Osteocyte (in vitro differentiated cells): ENCODE data around the gene POLR3H. TPM values are rescaled to one million over a fixed set of nuclear protein-coding genes. Genes with fewer than 3 reads are reported as not detected.
"Not testable (repeated sequence)": the region's sequence is repeated elsewhere in the genome, so short reads cannot be mapped to it uniquely, and the experiment has no call there.

Source experiments
- DNase-seq: peaks from one replicate; pipeline ENCODE4 v3.0.0; 2021; ENCODE audit warnings: mixed read lengths; ENCODE audit not compliant: unreplicated experiment; ENCODE audit errors: extremely low spot score
- H3K27ac Mint-ChIP-seq: one replicate; pipeline ENCODE4 v1.8.0; 2021; ENCODE audit warnings: mild to moderate bottlenecking, mixed read lengths; ENCODE audit not compliant: unreplicated experiment
- H3K27me3 Mint-ChIP-seq: one replicate; pipeline ENCODE4 v1.8.0; 2021; ENCODE audit warnings: mixed read lengths; ENCODE audit not compliant: unreplicated experiment
- H3K36me3 Mint-ChIP-seq: one replicate; pipeline ENCODE4 v1.8.0; 2021; ENCODE audit warnings: mixed read lengths; ENCODE audit not compliant: unreplicated experiment
- H3K4me1 Mint-ChIP-seq: one replicate; pipeline ENCODE4 v1.8.0; 2021; ENCODE audit warnings: mixed read lengths; ENCODE audit not compliant: unreplicated experiment
- H3K4me3 Mint-ChIP-seq: one replicate; pipeline ENCODE4 v1.8.0; 2021; ENCODE audit warnings: mild to moderate bottlenecking, moderate library complexity, mixed read lengths; ENCODE audit not compliant: unreplicated experiment
- H3K9me3 Mint-ChIP-seq: one replicate; pipeline ENCODE4 v1.8.0; 2021; ENCODE audit warnings: mixed read lengths; ENCODE audit not compliant: unreplicated experiment
- total RNA-seq: library from RNA; stranded (reverse); gene quantifications from 2 replicates; pipeline ENCODE4 v1.2.1, GENCODE V29; 2021
- TF ChIP-seq, protein P1 (sequence below): fragments of 200-600 bp; sonication (generic); IDR thresholded peaks from 2 replicates; pipeline ENCODE4 v1.5.0; 2021; ENCODE audit warnings: antibody characterized with exemption, mild to moderate bottlenecking, moderate library complexity

The POLR3H gene
- total RNA-seq, 1 donor from 2014 or later: 38.2 TPM

DNA sequence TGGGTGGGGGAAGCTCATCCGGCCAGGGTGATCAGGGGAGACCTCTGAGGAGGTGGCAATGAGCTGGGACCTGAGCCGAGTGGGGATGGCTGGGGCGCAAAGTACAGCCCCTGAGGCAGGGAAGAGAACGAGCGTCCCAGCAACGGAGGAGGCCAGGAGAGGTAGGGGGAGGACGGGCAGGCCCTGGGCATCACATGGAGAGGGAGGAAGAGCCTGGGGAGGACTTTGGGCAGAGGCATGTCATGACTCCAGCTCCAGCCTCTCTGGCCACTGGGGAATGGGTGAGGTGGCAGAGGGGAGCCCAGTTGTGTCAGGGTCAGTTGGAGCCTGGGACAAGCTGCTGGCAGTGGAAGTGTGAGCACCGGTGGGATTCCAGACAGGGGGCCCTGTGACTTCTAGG lies 33.8 kb upstream of the POLR3H start:
- Mint-ChIP-seq H3K4me1 (peaks cover 6% of the 10 kb centered on the region), H3K27ac (no peak overlapping the region), H3K27me3 (no peaks in the 10 kb centered on the region), H3K4me3 (no peak overlapping the region), H3K9me3 (no peaks in the 10 kb centered on the region), H3K36me3 (peaks cover 20% of the 10 kb centered on the region)
- DNase-seq: no peak
- TF ChIP-seq, protein P1, sequence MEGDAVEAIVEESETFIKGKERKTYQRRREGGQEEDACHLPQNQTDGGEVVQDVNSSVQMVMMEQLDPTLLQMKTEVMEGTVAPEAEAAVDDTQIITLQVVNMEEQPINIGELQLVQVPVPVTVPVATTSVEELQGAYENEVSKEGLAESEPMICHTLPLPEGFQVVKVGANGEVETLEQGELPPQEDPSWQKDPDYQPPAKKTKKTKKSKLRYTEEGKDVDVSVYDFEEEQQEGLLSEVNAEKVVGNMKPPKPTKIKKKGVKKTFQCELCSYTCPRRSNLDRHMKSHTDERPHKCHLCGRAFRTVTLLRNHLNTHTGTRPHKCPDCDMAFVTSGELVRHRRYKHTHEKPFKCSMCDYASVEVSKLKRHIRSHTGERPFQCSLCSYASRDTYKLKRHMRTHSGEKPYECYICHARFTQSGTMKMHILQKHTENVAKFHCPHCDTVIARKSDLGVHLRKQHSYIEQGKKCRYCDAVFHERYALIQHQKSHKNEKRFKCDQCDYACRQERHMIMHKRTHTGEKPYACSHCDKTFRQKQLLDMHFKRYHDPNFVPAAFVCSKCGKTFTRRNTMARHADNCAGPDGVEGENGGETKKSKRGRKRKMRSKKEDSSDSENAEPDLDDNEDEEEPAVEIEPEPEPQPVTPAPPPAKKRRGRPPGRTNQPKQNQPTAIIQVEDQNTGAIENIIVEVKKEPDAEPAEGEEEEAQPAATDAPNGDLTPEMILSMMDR: no peak

DNA sequence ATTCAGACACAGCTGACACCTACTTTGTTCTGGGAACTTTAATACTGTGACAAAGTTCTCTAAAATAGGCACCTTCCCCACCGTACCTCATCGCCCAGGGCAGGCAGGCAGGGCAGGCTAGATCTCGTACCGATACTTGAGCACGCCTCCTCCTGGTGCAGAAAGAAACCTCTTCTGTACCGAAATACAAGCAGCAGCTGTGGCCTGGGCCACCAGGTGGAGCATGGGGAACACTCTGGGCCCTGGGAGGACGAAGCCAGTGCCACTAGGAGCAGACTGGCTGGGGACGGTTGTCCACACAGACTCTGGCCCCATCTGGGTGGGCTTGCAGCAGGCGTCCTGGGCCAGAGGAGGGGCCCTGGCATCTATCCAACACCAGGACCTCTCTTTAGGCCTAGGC lies 32.6 kb upstream of the POLR3H start:
- DNase-seq: no peak
- Mint-ChIP-seq H3K36me3 (peaks cover 13% of the 10 kb centered on the region), H3K4me3 (no peak overlapping the region), H3K27ac (no peak overlapping the region), H3K9me3 (no peaks in the 10 kb centered on the region), H3K27me3 (no peaks in the 10 kb centered on the region), H3K4me1 (no peaks in the 10 kb centered on the region)
- TF ChIP-seq, protein P1: peak; percentile 60

DNA sequence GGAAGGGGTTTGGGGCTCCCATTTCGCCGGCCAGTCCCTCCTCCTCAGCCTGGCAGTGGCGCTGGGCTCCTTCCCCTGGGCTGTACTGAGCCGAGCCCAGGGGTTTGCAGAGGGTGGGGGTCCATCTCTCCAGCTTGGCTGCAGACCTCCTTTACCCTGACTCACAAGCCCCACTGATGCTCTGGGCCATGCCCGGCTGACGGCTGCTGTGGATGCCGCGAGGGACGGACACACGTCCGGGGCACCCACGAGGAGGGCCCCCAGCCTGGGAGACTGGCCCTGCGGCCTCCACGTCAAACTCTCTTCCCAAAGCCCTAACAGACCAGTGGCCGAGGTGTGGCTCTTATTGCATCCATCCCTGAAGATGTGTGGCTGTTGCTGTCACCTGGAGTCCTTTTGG lies 31.3 kb upstream of the POLR3H start:
- no peak for DNase-seq
- Mint-ChIP-seq H3K4me1 (no peaks in the 10 kb centered on the region), H3K9me3 (no peaks in the 10 kb centered on the region), H3K27me3 (no peaks in the 10 kb centered on the region), H3K36me3 (peaks cover 13% of the 10 kb centered on the region), H3K4me3 (no peak overlapping the region), H3K27ac (no peak overlapping the region)
- TF ChIP-seq, protein P1: no peak

DNA sequence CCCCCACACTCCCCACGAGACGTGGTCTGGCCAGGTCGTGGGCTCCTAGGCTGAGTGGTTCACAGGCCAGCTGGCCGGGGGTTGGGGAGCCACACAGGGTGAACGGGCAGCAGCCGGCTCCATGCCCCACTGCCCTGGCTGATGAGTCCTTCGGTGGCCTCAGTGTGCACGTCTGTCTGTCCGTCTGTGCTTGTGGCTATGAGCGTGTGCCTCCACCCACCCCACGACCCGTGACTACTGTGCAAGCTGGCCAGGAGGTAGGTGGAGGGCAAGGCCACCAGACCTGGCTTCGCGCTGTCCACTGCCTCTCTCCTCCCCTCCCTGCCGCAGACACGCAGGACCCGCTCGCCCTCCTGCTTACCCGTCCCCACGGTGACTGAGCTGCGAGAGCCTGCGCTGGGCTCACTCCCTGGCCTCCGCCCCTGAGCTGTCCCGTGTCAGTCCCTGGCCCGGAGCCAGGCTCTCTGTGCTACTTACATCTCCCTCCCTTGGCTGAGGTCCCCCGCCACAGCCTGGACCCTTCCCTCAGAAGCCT lies 30.6 kb upstream of the POLR3H start:
- Mint-ChIP-seq H3K36me3 (peaks cover 13% of the 10 kb centered on the region), H3K27ac (no peak overlapping the region), H3K4me1 (no peaks in the 10 kb centered on the region), H3K4me3 (no peak overlapping the region), H3K9me3 (no peaks in the 10 kb centered on the region), H3K27me3 (no peaks in the 10 kb centered on the region)
- no peak for DNase-seq
- TF ChIP-seq, protein P1: no peak

DNA sequence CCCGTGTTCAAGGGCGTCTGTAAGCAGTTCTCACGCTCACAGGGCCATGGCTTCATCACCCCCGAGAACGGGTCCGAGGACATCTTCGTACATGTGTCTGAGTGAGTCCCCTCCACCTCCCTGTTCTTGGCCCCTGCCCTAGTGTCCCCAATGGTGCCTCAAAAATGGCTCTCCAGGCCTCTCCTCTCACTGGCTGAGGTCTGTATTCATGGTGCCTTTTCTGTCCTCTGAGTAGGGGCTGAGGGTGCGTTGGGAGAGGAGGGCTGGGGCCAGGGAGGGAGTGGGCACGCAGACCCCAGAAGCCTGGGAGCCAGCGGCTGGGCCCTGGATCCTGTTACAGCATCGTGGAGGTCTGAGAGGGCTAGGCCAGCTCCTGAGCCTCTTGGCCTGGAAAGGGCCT lies 29.4 kb upstream of the POLR3H start:
- H3K9me3 Mint-ChIP-seq: no peaks in the 10 kb centered on the region
- DNase-seq: no peak

DNA sequence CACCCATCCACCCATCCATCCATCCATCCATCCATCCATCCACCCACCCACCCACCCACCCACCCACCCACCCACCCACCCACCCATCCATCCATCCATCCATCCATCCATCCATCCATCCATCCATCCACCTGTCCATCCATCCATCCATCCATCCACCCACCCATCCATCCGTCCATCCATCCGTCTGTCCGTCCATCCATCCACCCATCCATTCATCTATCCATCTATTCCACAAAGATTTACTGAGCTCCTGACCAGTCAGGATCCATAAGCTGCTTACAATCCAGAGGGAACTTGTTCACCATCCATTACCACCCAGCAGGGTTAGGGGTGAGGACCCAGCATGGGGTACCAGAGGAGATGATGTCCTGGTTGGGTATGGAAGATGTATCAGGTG lies 28.0 kb upstream of the POLR3H start:
- H3K36me3 Mint-ChIP-seq, H3K9me3 Mint-ChIP-seq, H3K4me3 Mint-ChIP-seq, DNase-seq, H3K27ac Mint-ChIP-seq, H3K27me3 Mint-ChIP-seq: not testable (repeated sequence)
- H3K4me1 Mint-ChIP-seq: peaks cover 12% of the 10 kb centered on the region

More for the DNA sequence above, 29.4 kb upstream of the POLR3H start:
- TF ChIP-seq, protein P1: no peak
- H3K27ac Mint-ChIP-seq: no peak overlapping the region
- no peak overlapping the region for H3K4me3 Mint-ChIP-seq
- H3K36me3 Mint-ChIP-seq: peaks cover 13% of the 10 kb centered on the region
- H3K27me3 Mint-ChIP-seq: no peaks in the 10 kb centered on the region
- H3K4me1 Mint-ChIP-seq: peaks cover 7% of the 10 kb centered on the region
